H1 (cell line): ENCODE measurements around the gene SEMG2. TPM values are rescaled to one million over a fixed set of nuclear protein-coding genes. Genes with fewer than 3 reads are reported as not detected.

Source experiments
- CTCF ChIA-PET: fragments of 300-600 bp; sonication (Branson Sonifier 250); formaldehyde crosslinking; loops from one replicate; lab custom pipeline; 2021; ENCODE audit not compliant: partially characterized antibody; lab: Charles Lee
- POLR2A ChIA-PET: fragments of 300-600 bp; sonication (Branson Sonifier 250); formaldehyde crosslinking; loops from one replicate; lab custom pipeline; 2021; ENCODE audit warnings: inconsistent platforms; ENCODE audit not compliant: partially characterized antibody; lab: Charles Lee
- DNase-seq, 2 experiments: peaks; one replicate each; pipeline versions ENCODE4 v3.0.0 to v3.0.0-alpha.2; 2010 to 2022; ENCODE audit warnings: low spot score in 2 of 2, low read depth in 1 of 2, mixed read lengths in 1 of 2
- FAIRE-seq: peaks from 2 replicates; lab custom pipeline; 2011; peaks lifted over from hg19 to GRCh38; lab: Jason Lieb, UNC
- H2AFZ ChIP-seq: 2 replicates; pipeline ENCODE4 v1.8.1; 2012; ENCODE audit warnings: low read length, inconsistent platforms
- H2AK5ac ChIP-seq: 2 replicates; pipeline ENCODE4 v1.6.1; 2013; ENCODE audit warnings: low read depth, low read length
- H2BK120ac ChIP-seq: replicated peaks from 2 replicates; pipeline ENCODE3; 2013; ENCODE audit warnings: low read depth, low read length, inconsistent platforms
- H2BK12ac ChIP-seq: 2 replicates; pipeline ENCODE4 v1.6.1; 2013; ENCODE audit warnings: low read depth, low read length
- H2BK15ac ChIP-seq: 2 replicates; pipeline ENCODE4 v1.6.1; 2013; ENCODE audit warnings: low read length
- H2BK20ac ChIP-seq: 2 replicates; pipeline ENCODE4 v1.6.1; 2013; ENCODE audit warnings: low read length
- H2BK5ac ChIP-seq: 2 replicates; pipeline ENCODE4 v1.6.1; 2013; ENCODE audit warnings: low read depth, low read length
- H3K14ac ChIP-seq: 2 replicates; pipeline ENCODE4 v1.6.1; 2013; ENCODE audit warnings: inconsistent platforms; ENCODE audit not compliant: insufficient read length
- H3K18ac ChIP-seq: 2 replicates; pipeline ENCODE4 v1.6.1; 2013; ENCODE audit warnings: low read length; ENCODE audit errors: extremely low read depth
- H3K23ac ChIP-seq: 2 replicates; pipeline ENCODE4 v1.6.1; 2013; ENCODE audit warnings: inconsistent platforms; ENCODE audit not compliant: insufficient read length
- H3K23me2 ChIP-seq: 2 replicates; pipeline ENCODE4 v1.6.1; 2013; ENCODE audit warnings: low read depth, low read length
- H3K27ac ChIP-seq: 2 replicates; pipeline ENCODE4 v1.6.1; 2011; ENCODE audit warnings: low read depth, low read length, inconsistent platforms
- H3K27me3 ChIP-seq, 4 experiments: replicated peaks in 1 of 4; 1 replicate in 1 of 4; 2 replicates in 3 of 4; pipeline versions ENCODE4 v1.6.1 to v1.8.1; 2011 to 2013; ENCODE audit warnings: low read length in 3 of 4, mild to moderate bottlenecking in 3 of 4, inconsistent platforms in 2 of 4, mixed read lengths in 2 of 4, moderate library complexity in 1 of 4; ENCODE audit not compliant: control insufficient read depth in 3 of 4, insufficient read depth in 3 of 4; ENCODE audit errors: extremely low read depth in 1 of 4
- H3K36me3 ChIP-seq, 4 experiments: 2 replicates each; pipeline versions ENCODE4 v1.6.1 to v1.8.1; 2011 to 2013; ENCODE audit warnings: mild to moderate bottlenecking in 4 of 4, low read length in 3 of 4, moderate library complexity in 2 of 4, control low read depth in 1 of 4, inconsistent platforms in 1 of 4; ENCODE audit not compliant: insufficient read depth in 4 of 4, control insufficient read depth in 2 of 4
- H3K4ac ChIP-seq: replicated peaks from 2 replicates; pipeline ENCODE3; 2013; ENCODE audit warnings: low read length, low read depth, mixed read lengths, inconsistent platforms; ENCODE audit not compliant: insufficient read length
- H3K4me1 ChIP-seq, 4 experiments: replicated peaks in 1 of 4; 1 replicate in 1 of 4; 2 replicates in 3 of 4; pipeline versions ENCODE4 v1.6.1 to v1.8.1; 2011 to 2013; ENCODE audit warnings: low read length in 3 of 4, inconsistent platforms in 2 of 4, mixed read lengths in 1 of 4; ENCODE audit not compliant: insufficient read depth in 4 of 4, control insufficient read depth in 3 of 4
- H3K4me2 ChIP-seq, 2 experiments: 2 replicates each; pipeline versions ENCODE4 v1.6.1 to v1.8.1; 2011 to 2013; ENCODE audit warnings: low read depth in 2 of 2, low read length in 2 of 2, control low read depth in 1 of 2, inconsistent platforms in 1 of 2, mild to moderate bottlenecking in 1 of 2; ENCODE audit not compliant: insufficient read depth in 1 of 2
- H3K4me3 ChIP-seq, 4 experiments: fragments of 200-600, 300-600 bp in 1 of 4; sonication (generic), shearing (Covaris generic), sonication (Bioruptor Twin) in 1 of 4; 2 replicates each; pipeline versions ENCODE4 v1.5.1 to v1.8.1; 2011 to 2016; ENCODE audit warnings: low read length in 4 of 4, low read depth in 3 of 4, control low read depth in 2 of 4, inconsistent platforms in 2 of 4, mild to moderate bottlenecking in 2 of 4, mixed read lengths in 1 of 4, moderate library complexity in 1 of 4; ENCODE audit not compliant: insufficient read depth in 2 of 4; ENCODE audit errors: extremely low read depth in 1 of 4
- H3K56ac ChIP-seq: replicated peaks from 2 replicates; pipeline ENCODE3; 2013; ENCODE audit warnings: low read depth, mild to moderate bottlenecking, mixed read lengths, low read length, inconsistent platforms; ENCODE audit not compliant: insufficient read length
- H3K79me1 ChIP-seq: 2 replicates; pipeline ENCODE4 v1.6.1; 2013; ENCODE audit warnings: low read depth, low read length, control low read depth
- H3K79me2 ChIP-seq, 2 experiments: 2 replicates each; pipeline versions ENCODE4 v1.6.1 to v1.8.1; 2012 to 2013; ENCODE audit warnings: low read length in 2 of 2, mild to moderate bottlenecking in 2 of 2, inconsistent platforms in 1 of 2; ENCODE audit not compliant: insufficient read depth in 2 of 2, control insufficient read depth in 1 of 2
- H3K9ac ChIP-seq, 4 experiments: replicated peaks in 1 of 4; 1 replicate in 1 of 4; 2 replicates in 3 of 4; pipeline versions ENCODE4 v1.6.1 to v1.8.1; 2011 to 2013; ENCODE audit warnings: low read depth in 3 of 4, low read length in 3 of 4, control low read depth in 2 of 4, mild to moderate bottlenecking in 2 of 4, moderate library complexity in 2 of 4, inconsistent platforms in 1 of 4; ENCODE audit errors: extremely low read depth in 1 of 4
- H3K9me3 ChIP-seq, 2 experiments: 2 replicates each; pipeline versions ENCODE4 v1.6.1 to v1.8.1; 2012 to 2013; ENCODE audit warnings: mild to moderate bottlenecking in 2 of 2, moderate library complexity in 2 of 2, control low read depth in 1 of 2, inconsistent platforms in 1 of 2, low read depth in 1 of 2, low read length in 1 of 2, mixed read lengths in 1 of 2; ENCODE audit not compliant: insufficient read depth in 2 of 2
- H4K20me1 ChIP-seq, 2 experiments: replicated peaks in 1 of 2; 2 replicates each; pipeline versions ENCODE3 to v1.8.1; 2011 to 2013; ENCODE audit warnings: inconsistent platforms in 2 of 2, low read length in 2 of 2, mild to moderate bottlenecking in 1 of 2; ENCODE audit not compliant: insufficient read depth in 2 of 2, control insufficient read depth in 1 of 2
- H4K5ac ChIP-seq: 2 replicates; pipeline ENCODE4 v1.6.1; 2013; ENCODE audit warnings: low read length, low read depth, mixed read lengths, inconsistent platforms; ENCODE audit not compliant: insufficient read length
- H4K8ac ChIP-seq: 2 replicates; pipeline ENCODE4 v1.8.0; 2013; ENCODE audit warnings: mild to moderate bottlenecking, moderate library complexity, low read length, inconsistent platforms; ENCODE audit not compliant: insufficient read depth; ENCODE audit errors: extremely low read depth
- H4K91ac ChIP-seq: replicated peaks from 2 replicates; pipeline ENCODE3; 2013; ENCODE audit warnings: low read length, mixed read lengths, inconsistent platforms; ENCODE audit not compliant: insufficient read length
- CBX8 ChIP-seq: fragments of 300-800, 300-1000 bp; sonication (generic); IDR thresholded peaks from 2 replicates; pipeline ENCODE4 v1.7.1; 2016; ENCODE audit warnings: low read depth, low read length, borderline replicate concordance
- CEBPB ChIP-seq: IDR thresholded peaks from 2 replicates; pipeline ENCODE4 v1.6.1; 2012; ENCODE audit warnings: low read depth, low read length
- EGR1 ChIP-seq: IDR thresholded peaks from 2 replicates; pipeline ENCODE4 v1.6.1; 2011; ENCODE audit warnings: low read depth, low read length, borderline replicate concordance
- EP300 ChIP-seq, 2 experiments: IDR thresholded peaks; 1 replicate in 1 of 2; 2 replicates in 1 of 2; pipeline ENCODE4 v1.6.1; 2011 to 2012; ENCODE audit warnings: low read depth in 2 of 2, low read length in 2 of 2, mild to moderate bottlenecking in 2 of 2, borderline replicate concordance in 1 of 2, inconsistent platforms in 1 of 2, moderate library complexity in 1 of 2
- JUN ChIP-seq: IDR thresholded peaks from 2 replicates; pipeline ENCODE4 v1.6.1; 2011; ENCODE audit warnings: low read depth, mild to moderate bottlenecking, improper control_type of control experiment, low read length
- JUND ChIP-seq: IDR thresholded peaks from 2 replicates; pipeline ENCODE4 v1.6.1; 2011; ENCODE audit warnings: mild to moderate bottlenecking, improper control_type of control experiment, low read length
- NANOG ChIP-seq: IDR thresholded peaks from 2 replicates; pipeline ENCODE4 v1.6.1; 2011; ENCODE audit warnings: low read length, low read depth, mild to moderate bottlenecking, inconsistent platforms; ENCODE audit not compliant: insufficient read depth, poor library complexity, severe bottlenecking
- PHF8 ChIP-seq: fragments of 200-600 bp; sonication (generic); conservative IDR thresholded peaks from 2 replicates; pipeline ENCODE4 v1.7.1; 2012; ENCODE audit warnings: low read depth, mild to moderate bottlenecking, inconsistent platforms, low read length, moderate library complexity
- TEAD4 ChIP-seq: IDR thresholded peaks from 2 replicates; pipeline ENCODE4 v1.6.1; 2012; ENCODE audit warnings: low read depth, low read length, inconsistent platforms, mixed read lengths
- WGBS, 2 experiments: shearing (Covaris generic) in 1 of 2; methylation state at CpG; one replicate each; pipeline versions ENCODE4 v1.1.6 to v1.1.7; 2013 to 2015; ENCODE audit warnings: low lambda C conversion rate in 2 of 2, mixed read lengths in 2 of 2, inconsistent platforms in 1 of 2, low coverage in 1 of 2, missing lambda C conversion rate in 1 of 2; ENCODE audit not compliant: insufficient replicate concordance in 2 of 2, insufficient coverage in 1 of 2, insufficient read length in 1 of 2; ENCODE audit errors: extremely low coverage in 1 of 2, missing lambda C conversion rate in 1 of 2; 5-methylcytosine and 5-hydroxymethylcytosine counted together
- polyA plus RNA-seq, 7 experiments: library from polyadenylated mRNA; depleted of rRNA in 3 of 7; stranded (reverse) in 5 of 7; unstranded in 2 of 7; fragments of >200 nt in 5 of 7; fragments of 200-250 nt in 2 of 7; gene quantifications; 1 replicate in 5 of 7; 2 replicates in 1 of 7; 4 replicates in 1 of 7; pipeline versions ENCODE4 v1.2.1 to v1.2.3, GENCODE V29; 2011 to 2013; ENCODE audit warnings: missing spikeins in 2 of 7, mixed read lengths in 2 of 7
- total RNA-seq: library from RNA; stranded (reverse); fragmentation: NEBNext Ultra II Directional; extraction: Animal tissue kit (Norgen Biotek cat#: 25700); gene quantifications from 2 replicates; pipeline ENCODE4 v1.2.1, GENCODE V29; 2021
- TF ChIP-seq, protein P1 (sequence below): IDR thresholded peaks from 2 replicates; pipeline ENCODE4 v1.6.1; 2011; ENCODE audit warnings: low read depth, mild to moderate bottlenecking, low read length; ENCODE audit not compliant: insufficient read depth
- TF ChIP-seq, protein P2 (sequence below): IDR thresholded peaks from 2 replicates; pipeline ENCODE4 v1.6.1; 2012; ENCODE audit warnings: low read length, inconsistent platforms

The SEMG2 gene
- total and polyA plus RNA-seq, 2 of the 8 experiments (the other 6 are each of a cell fraction or from before 2014, with no cell fraction given), result not detected

DNA sequence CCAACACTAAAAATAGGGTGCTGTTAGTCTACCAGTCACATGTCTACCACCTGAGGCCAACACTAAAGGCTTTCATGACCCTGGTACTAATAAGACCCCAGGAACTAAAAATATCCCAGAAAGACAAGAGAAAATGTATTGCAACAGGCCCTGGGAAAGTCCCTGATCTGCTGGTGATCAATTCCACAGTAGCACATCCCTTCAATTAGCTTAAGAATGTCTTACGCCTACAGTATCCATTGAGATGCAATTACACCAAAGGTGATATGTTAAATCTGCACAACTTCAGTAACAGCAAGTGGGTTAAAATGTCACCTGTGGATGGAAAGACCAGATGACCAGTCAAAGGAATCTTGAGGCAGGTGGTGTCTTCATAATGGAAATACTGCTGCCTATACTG is 11.2 kb upstream of the SEMG2 start:
- FAIRE-seq (peak; percentile 82), DNase-seq (no peak)
- no peaks in the 10 kb centered on the region for H3K79me2 ChIP-seq
- ChIA-PET CTCF (interaction anchor here (1.1 to 1.5 kb wide), 2 partner anchors 12 to 97 kb away, joined by 3 to 6 read pairs; no protein-coding TSS in a partner anchor), POLR2A (no interaction called here)
- H3K4ac ChIP-seq, result no peak overlapping the region
- no peaks in the 10 kb centered on the region for H4K20me1 ChIP-seq
- peak overlapping the region; percentile 13; the same call in 1 of the 2 replicates for H3K27ac ChIP-seq
- no peaks in the 10 kb centered on the region for H3K79me1 ChIP-seq
- H4K8ac ChIP-seq, result no peak overlapping the region
- H3K36me3 ChIP-seq, result no peaks in the 10 kb centered on the region
- no peak overlapping the region for H2BK12ac ChIP-seq
- H3K9me3 ChIP-seq, result peaks cover 0 to 4% of the 10 kb centered on the region in 2 experiments; a peak in 2 of 4 replicates
- H4K5ac ChIP-seq, result no peak overlapping the region
- no peak for TF ChIP-seq PHF8
- peak; percentile 87 for TF ChIP-seq CEBPB
- peak; percentile 24; the same call in 1 of the 2 replicates for TF ChIP-seq TEAD4
- TF ChIP-seq JUND, result no peak
- TF ChIP-seq, protein P1, sequence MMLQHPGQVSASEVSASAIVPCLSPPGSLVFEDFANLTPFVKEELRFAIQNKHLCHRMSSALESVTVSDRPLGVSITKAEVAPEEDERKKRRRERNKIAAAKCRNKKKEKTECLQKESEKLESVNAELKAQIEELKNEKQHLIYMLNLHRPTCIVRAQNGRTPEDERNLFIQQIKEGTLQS, result no peak
- TF ChIP-seq JUN, result no peak
- peak; percentile 29 for TF ChIP-seq NANOG
- no peak; a peak in 1 of 3 replicates for TF ChIP-seq EP300 (IDR thresholded peaks at IDR 0.05; ENCODE audit: borderline replicate concordance in 1 of 2, low read depth in 2 of 2, low read length in 2 of 2)
- 0 out of 2 replicates have a peak, but pooled peaks have one; percentile 26 for TF ChIP-seq EGR1
- TF ChIP-seq, protein P2, sequence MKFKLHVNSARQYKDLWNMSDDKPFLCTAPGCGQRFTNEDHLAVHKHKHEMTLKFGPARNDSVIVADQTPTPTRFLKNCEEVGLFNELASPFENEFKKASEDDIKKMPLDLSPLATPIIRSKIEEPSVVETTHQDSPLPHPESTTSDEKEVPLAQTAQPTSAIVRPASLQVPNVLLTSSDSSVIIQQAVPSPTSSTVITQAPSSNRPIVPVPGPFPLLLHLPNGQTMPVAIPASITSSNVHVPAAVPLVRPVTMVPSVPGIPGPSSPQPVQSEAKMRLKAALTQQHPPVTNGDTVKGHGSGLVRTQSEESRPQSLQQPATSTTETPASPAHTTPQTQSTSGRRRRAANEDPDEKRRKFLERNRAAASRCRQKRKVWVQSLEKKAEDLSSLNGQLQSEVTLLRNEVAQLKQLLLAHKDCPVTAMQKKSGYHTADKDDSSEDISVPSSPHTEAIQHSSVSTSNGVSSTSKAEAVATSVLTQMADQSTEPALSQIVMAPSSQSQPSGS, result no peak
- no peak for TF ChIP-seq CBX8
- H2AFZ ChIP-seq, result no peak overlapping the region
- no peak overlapping the region for H3K56ac ChIP-seq
- peak overlapping the region; percentile 36 to 45; a peak in 3 of 4 replicates for H3K4me2 ChIP-seq
- H2BK5ac ChIP-seq, result no peak overlapping the region
- H2BK15ac ChIP-seq, result no peak overlapping the region
- H3K4me1 ChIP-seq, result peaks cover 3 to 20% (median 13%) of the 10 kb centered on the region in 4 experiments; a peak in 6 of 7 replicates
- H3K9ac ChIP-seq, result no peak overlapping the region
- peaks cover 0 to 1% (median 0%) of the 10 kb centered on the region in 4 experiments; a peak in 2 of 7 replicates for H3K27me3 ChIP-seq
- no peak overlapping the region for H3K18ac ChIP-seq
- H2BK120ac ChIP-seq, result no peak overlapping the region
- peak overlapping the region in 1 of 4 experiments; percentile 1; a peak in 1 of 8 replicates for H3K4me3 ChIP-seq
- H3K14ac ChIP-seq, result no peak overlapping the region
- H2AK5ac ChIP-seq, result no peak overlapping the region
- no peak overlapping the region for H3K23ac ChIP-seq
- H4K91ac ChIP-seq, result no peak overlapping the region
- H2BK20ac ChIP-seq, result no peak overlapping the region
- no peaks in the 10 kb centered on the region for H3K23me2 ChIP-seq
- 55% methylated on average over 1 of the region's 1 CpG; no CpG with 5 or more reads in 1 of the 2 experiments for WGBS, 2 experiments
